PC-9 (cell line): ENCODE measurements around the gene OSCAR. TPM values are rescaled to one million over a fixed set of nuclear protein-coding genes. Genes with fewer than 3 reads are reported as not detected.

ENCODE experiments used
- BruUV-seq: library from RNA; stranded (reverse); fragments of 400-500 nt; replicated peaks from 2 replicates; lab custom pipeline; 2021; lab: Mats Ljungman, UMichigan
- CTCF ChIA-PET: fragments of 300-600 bp; sonication (Branson Sonifier 250); formaldehyde crosslinking; loops from one replicate; lab custom pipeline; 2022; ENCODE audit warnings: antibody characterized with exemption; lab: Charles Lee
- POLR2A ChIA-PET: fragments of 300-600 bp; sonication (Branson Sonifier 250); formaldehyde crosslinking; loops from one replicate; lab custom pipeline; 2022; ENCODE audit warnings: antibody characterized with exemption; ENCODE audit not compliant: unreplicated experiment; lab: Charles Lee
- DNase-seq, 2 experiments: peaks; one replicate each; pipeline versions ENCODE4 v3.0.0 to v3.0.0-alpha.2; 2015 to 2022; ENCODE audit warnings: mixed read lengths in 1 of 2
- H2AFZ ChIP-seq: fragments of 200-600 bp; sonication (generic); 2 replicates; pipeline ENCODE4 v1.8.1; 2017; ENCODE audit warnings: antibody characterized with exemption
- H3F3A ChIP-seq: fragments of 200-600 bp; sonication (generic); 2 replicates; pipeline ENCODE4 v1.8.1; 2017; ENCODE audit warnings: antibody characterized with exemption, mild to moderate bottlenecking, low read depth; ENCODE audit not compliant: insufficient read depth
- H3K27ac ChIP-seq: fragments of 200-600 bp; sonication (generic); 2 replicates; pipeline ENCODE4 v1.6.1; 2016; ENCODE audit warnings: mixed run types
- H3K27me3 ChIP-seq: fragments of 200-600 bp; sonication (generic); 2 replicates; pipeline ENCODE4 v1.6.1; 2016; ENCODE audit warnings: low read depth, mixed run types; ENCODE audit not compliant: insufficient read depth
- H3K36me3 ChIP-seq: fragments of 200-600 bp; sonication (generic); 2 replicates; pipeline ENCODE4 v1.6.1; 2016; ENCODE audit warnings: low read depth, mixed run types
- H3K4me1 ChIP-seq: fragments of 200-600 bp; sonication (generic); replicated peaks from 2 replicates; pipeline ENCODE4 v1.6.1; 2016; ENCODE audit warnings: mixed run types; ENCODE audit not compliant: insufficient read depth
- H3K4me2 ChIP-seq: fragments of 200-600 bp; sonication (generic); 2 replicates; pipeline ENCODE4 v1.6.1; 2017; ENCODE audit warnings: mixed run types
- H3K4me3 ChIP-seq: fragments of 200-600 bp; sonication (generic); 2 replicates; pipeline ENCODE4 v1.6.1; 2016; ENCODE audit warnings: mixed run types
- H3K79me2 ChIP-seq: fragments of 200-600 bp; sonication (generic); 2 replicates; pipeline ENCODE4 v1.6.1; 2017; ENCODE audit warnings: low read depth, mixed run types
- H3K9me2 ChIP-seq: fragments of 200-600 bp; sonication (generic); 2 replicates; pipeline ENCODE4 v1.8.1; 2017; ENCODE audit warnings: mild to moderate bottlenecking; ENCODE audit not compliant: insufficient read depth
- H3K9me3 ChIP-seq: fragments of 200-600 bp; sonication (generic); 2 replicates; pipeline ENCODE4 v1.8.1; 2016; ENCODE audit warnings: low read depth; ENCODE audit not compliant: insufficient read depth
- H4K20me1 ChIP-seq: fragments of 200-600 bp; sonication (generic); 2 replicates; pipeline ENCODE4 v1.8.1; 2017; ENCODE audit not compliant: insufficient read depth
- CTCF ChIP-seq: fragments of 200-600 bp; sonication (generic); conservative IDR thresholded peaks from 2 replicates; pipeline ENCODE4 v1.6.1; 2017; ENCODE audit warnings: mixed run types, antibody characterized with exemption, mild to moderate bottlenecking, moderate library complexity
- EZH2 ChIP-seq: fragments of 200-600 bp; sonication (generic); IDR thresholded peaks from 2 replicates; pipeline ENCODE4 v1.8.0; 2017; ENCODE audit warnings: antibody characterized with exemption, low read depth
- intact Hi-C: fragments of 100-400 bp; cut with micrococcal nuclease; formaldehyde crosslinking; loops from one replicate; pipeline ENCODE4 v1.10.0; 2022; ENCODE audit not compliant: unreplicated experiment
- total RNA-seq: library from RNA; stranded (reverse); gene quantifications from 2 replicates; pipeline ENCODE4 v1.2.3, GENCODE V29; 2021

The OSCAR gene
- total RNA-seq, 1 experiment from 2014 or later: 0.87 TPM

- no peaks in the 10 kb centered on the region for H3K9me3 ChIP-seq
Observed at GRCh38 chr19:54114340-54115108, 13.9 kb upstream of the OSCAR start.

GRCh38 chr19:54109651-54110050, 9.0 kb upstream of the OSCAR start:
- H3K4me2 ChIP-seq: no peak overlapping the region
- no peak overlapping the region for H3K27ac ChIP-seq
- intact Hi-C loops: no loop called here
- no peak overlapping the region for H3K4me3 ChIP-seq
- no peaks in the 10 kb centered on the region for H3K9me2 ChIP-seq
- H3K4me1 ChIP-seq: 0 out of 2 replicates have a peak, but pooled peaks cover 6% of the 10 kb centered on the region
- H4K20me1 ChIP-seq: no peaks in the 10 kb centered on the region; the same call in none of the 2 replicates
- H2AFZ ChIP-seq: no peak overlapping the region
- BruUV-seq: no TSS peak
- TF ChIP-seq EZH2 (no peak), CTCF (no peak)
- H3K27me3 ChIP-seq: no peaks in the 10 kb centered on the region
- ChIA-PET CTCF (no interaction called here), POLR2A (interaction anchor here (0.5 to 0.7 kb wide), 3 partner anchors 8 to 915 kb away, joined by 3 to 15 read pairs (median 6); no protein-coding TSS in a partner anchor)
- peaks cover 20% of the 10 kb centered on the region for H3K36me3 ChIP-seq
- no peak for DNase-seq
- peaks cover 17% of the 10 kb centered on the region for H3K79me2 ChIP-seq
- H3F3A ChIP-seq: peaks cover 20% of the 10 kb centered on the region; the same call in 1 of the 2 replicates
- H3K9me3 ChIP-seq: no peaks in the 10 kb centered on the region

More at GRCh38 chr19:54114340-54115108, 13.9 kb upstream of the OSCAR start:
- intact Hi-C loops: loop anchor here (1.0 kb wide), 1 partner anchor 12 kb away; the partner anchor contains the start of gene NDUFA3
- TF ChIP-seq CTCF (no peak), EZH2 (no peak)
- Histone ChIP-seq H3K4me3 (peak overlapping the region; percentile 78), H2AFZ (peak overlapping the region; percentile 91; the same call in 1 of the 2 replicates), H4K20me1 (peaks cover 7% of the 10 kb centered on the region), H3K27me3 (no peaks in the 10 kb centered on the region), H3K27ac (no peak overlapping the region), H3F3A (peaks cover 11% of the 10 kb centered on the region; the same call in 1 of the 2 replicates), H3K4me2 (peak overlapping the region; percentile 92), H3K36me3 (no peaks in the 10 kb centered on the region), H3K9me2 (no peaks in the 10 kb centered on the region), H3K4me1 (peaks cover 14% of the 10 kb centered on the region), H3K79me2 (peaks cover 37% of the 10 kb centered on the region)
- DNase-seq: no peak
- ChIA-PET CTCF (interaction anchor here (0.5 kb wide), 1 partner anchor 290 kb away, joined by 4 read pairs; no protein-coding TSS in a partner anchor), POLR2A (interaction anchor here (0.5 to 1.4 kb wide), 3 partner anchors 23 to 79 kb away, joined by 4 to 13 read pairs (median 4); partner anchors contain the start of genes CNOT3 and LENG1)
- BruUV-seq: no TSS peak

- CTCF ChIA-PET: no interaction called here
- TF ChIP-seq CTCF: no peak
Observed at GRCh38 chr19:54108496-54108895, 7.9 kb upstream of the OSCAR start.

More at GRCh38 chr19:54108496-54108895, 7.9 kb upstream of the OSCAR start:
- no peak overlapping the region for H3K4me2 ChIP-seq
- 0 out of 2 replicates have a peak, but pooled peaks cover 4% of the 10 kb centered on the region for H3K4me1 ChIP-seq
- peaks cover 26% of the 10 kb centered on the region; the same call in 1 of the 2 replicates for H3F3A ChIP-seq
- POLR2A ChIA-PET: no interaction called here
- no peak overlapping the region for H2AFZ ChIP-seq
- peaks cover 20% of the 10 kb centered on the region for H3K36me3 ChIP-seq
- no peak for DNase-seq
- no TSS peak for BruUV-seq
- H3K9me2 ChIP-seq: no peaks in the 10 kb centered on the region
- no peaks in the 10 kb centered on the region for H3K9me3 ChIP-seq
- no peaks in the 10 kb centered on the region; the same call in 1 of the 2 replicates for H4K20me1 ChIP-seq
- no peaks in the 10 kb centered on the region for H3K27me3 ChIP-seq
- peaks cover 17% of the 10 kb centered on the region for H3K79me2 ChIP-seq
- no peak overlapping the region for H3K4me3 ChIP-seq
- intact Hi-C loops: no loop called here
- no peak overlapping the region for H3K27ac ChIP-seq
